OCI-LY3 (cell line): ENCODE measurements around the gene CCBE1.

Source experiments
- H2AFZ ChIP-seq: fragments of 200-600, 300-600 bp; shearing (Covaris generic); 2 replicates; pipeline ENCODE4 v1.6.0; 2014; ENCODE audit warnings: antibody characterized with exemption, low read depth, low read length
- H3K27ac ChIP-seq: fragments of 200-600, 300-600 bp; sonication (generic); 2 replicates; pipeline ENCODE4 v1.5.1; 2014; ENCODE audit warnings: mild to moderate bottlenecking, low read length, moderate library complexity, mixed read lengths
- H3K27me3 ChIP-seq: fragments of 200-600, 300-600 bp; sonication (generic); 2 replicates; pipeline ENCODE4 v1.6.1; 2014; ENCODE audit warnings: low read depth, low read length, mixed read lengths
- H3K36me3 ChIP-seq: fragments of 200-600, 300-600 bp; sonication (generic); replicated peaks from 2 replicates; pipeline ENCODE3; 2014; ENCODE audit warnings: low read depth, low read length, mixed read lengths
- H3K4me1 ChIP-seq: fragments of 300-600, 200-600 bp; sonication (generic); 2 replicates; pipeline ENCODE4 v1.6.1; 2014; ENCODE audit warnings: low read length, mixed read lengths
- H3K4me2 ChIP-seq: fragments of 200-600, 300-600 bp; sonication (generic); 2 replicates; pipeline ENCODE4 v1.6.1; 2014; ENCODE audit warnings: low read length, mixed read lengths
- H3K4me3 ChIP-seq: fragments of 300-600, 200-600 bp; sonication (generic); 2 replicates; pipeline ENCODE4 v1.5.1; 2014; ENCODE audit warnings: antibody characterized with exemption, mild to moderate bottlenecking, low read length, moderate library complexity
- H3K79me2 ChIP-seq: fragments of 300-600, 200-600 bp; shearing (Covaris generic); 2 replicates; pipeline ENCODE4 v1.6.1; 2014; ENCODE audit warnings: mild to moderate bottlenecking, low read length, mixed read lengths
- H3K9ac ChIP-seq: fragments of 300-600, 200-600 bp; shearing (Covaris generic); 2 replicates; pipeline ENCODE4 v1.6.0; 2014; ENCODE audit warnings: mild to moderate bottlenecking, low read length, moderate library complexity
- H3K9me3 ChIP-seq: fragments of 200-600, 300-600 bp; shearing (Covaris generic); 2 replicates; pipeline ENCODE4 v1.6.1; 2014; ENCODE audit warnings: low read length, mixed read lengths; ENCODE audit not compliant: insufficient read depth
- H4K20me1 ChIP-seq: fragments of 200-600, 300-600 bp; sonication (generic); 2 replicates; pipeline ENCODE4 v1.6.1; 2016; ENCODE audit warnings: low read length, mixed read lengths; ENCODE audit not compliant: insufficient read depth
- EZH2phosphoT487 ChIP-seq: fragments of 200-600 bp; shearing (Covaris generic); IDR thresholded peaks from 2 replicates; pipeline ENCODE4 v1.6.1; 2018; ENCODE audit warnings: antibody characterized with exemption, mixed run types, low read depth
- TF ChIP-seq, protein P1 (sequence below): fragments of 200-600, 300-600 bp; sonication (generic); IDR thresholded peaks from 2 replicates; pipeline ENCODE4 v1.5.1; 2014; ENCODE audit warnings: antibody characterized with exemption, low read length, low read depth

CCBE1 gene

DNA sequence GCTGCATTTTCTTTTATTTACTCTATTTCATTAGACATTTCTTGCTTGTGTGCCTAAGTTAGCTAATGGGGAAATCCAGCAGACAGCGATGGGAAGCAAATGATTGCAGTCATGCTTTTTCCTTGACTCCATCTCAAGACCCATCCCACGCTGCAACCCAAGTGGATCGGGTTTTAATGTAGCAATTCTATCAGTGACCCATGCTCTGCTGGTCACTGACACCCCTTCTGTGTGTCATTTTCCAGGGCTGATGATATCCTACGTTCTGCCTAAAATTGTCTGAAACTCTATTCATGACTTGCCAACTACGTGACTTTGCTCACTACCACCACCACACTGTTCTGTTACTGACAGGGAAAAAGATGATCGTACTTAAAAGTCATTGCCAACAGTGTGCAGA is 129.8 kb downstream of the CCBE1 start:
- Histone ChIP-seq H3K4me3 (no peak overlapping the region), H3K4me1 (no peaks in the 10 kb centered on the region), H3K9me3 (no peaks in the 10 kb centered on the region), H2AFZ (no peak overlapping the region), H3K36me3 (no peaks in the 10 kb centered on the region), H3K4me2 (no peak overlapping the region), H3K79me2 (no peaks in the 10 kb centered on the region), H4K20me1 (no peaks in the 10 kb centered on the region), H3K9ac (no peak overlapping the region), H3K27ac (no peak overlapping the region), H3K27me3 (peaks cover 31% of the 10 kb centered on the region)
- TF ChIP-seq EZH2phosphoT487, result no peak
- TF ChIP-seq, protein P1, sequence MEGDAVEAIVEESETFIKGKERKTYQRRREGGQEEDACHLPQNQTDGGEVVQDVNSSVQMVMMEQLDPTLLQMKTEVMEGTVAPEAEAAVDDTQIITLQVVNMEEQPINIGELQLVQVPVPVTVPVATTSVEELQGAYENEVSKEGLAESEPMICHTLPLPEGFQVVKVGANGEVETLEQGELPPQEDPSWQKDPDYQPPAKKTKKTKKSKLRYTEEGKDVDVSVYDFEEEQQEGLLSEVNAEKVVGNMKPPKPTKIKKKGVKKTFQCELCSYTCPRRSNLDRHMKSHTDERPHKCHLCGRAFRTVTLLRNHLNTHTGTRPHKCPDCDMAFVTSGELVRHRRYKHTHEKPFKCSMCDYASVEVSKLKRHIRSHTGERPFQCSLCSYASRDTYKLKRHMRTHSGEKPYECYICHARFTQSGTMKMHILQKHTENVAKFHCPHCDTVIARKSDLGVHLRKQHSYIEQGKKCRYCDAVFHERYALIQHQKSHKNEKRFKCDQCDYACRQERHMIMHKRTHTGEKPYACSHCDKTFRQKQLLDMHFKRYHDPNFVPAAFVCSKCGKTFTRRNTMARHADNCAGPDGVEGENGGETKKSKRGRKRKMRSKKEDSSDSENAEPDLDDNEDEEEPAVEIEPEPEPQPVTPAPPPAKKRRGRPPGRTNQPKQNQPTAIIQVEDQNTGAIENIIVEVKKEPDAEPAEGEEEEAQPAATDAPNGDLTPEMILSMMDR, result no peak

DNA sequence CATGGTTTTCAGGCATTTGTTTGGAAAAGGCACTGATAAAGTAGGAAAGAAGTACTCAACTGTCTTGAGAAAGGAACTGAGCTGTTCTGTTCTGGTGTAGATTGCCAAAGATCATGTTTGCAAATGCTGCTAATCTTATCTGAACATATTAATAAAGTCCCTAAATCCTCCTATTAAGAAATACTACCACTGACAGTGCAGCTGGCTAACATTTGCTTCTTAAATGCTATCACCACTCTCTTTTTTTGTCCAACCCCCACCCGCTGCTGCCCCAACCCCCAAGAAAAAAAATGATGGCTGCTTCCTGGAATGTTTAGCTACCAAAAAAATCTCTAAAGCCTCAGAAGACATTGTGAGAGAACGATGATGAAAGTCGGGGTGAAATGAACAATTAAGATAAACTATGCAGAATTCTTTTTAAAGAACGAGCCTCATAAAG is 130.7 kb downstream of the CCBE1 start:
- Histone ChIP-seq H3K9me3 (no peaks in the 10 kb centered on the region), H2AFZ (no peak overlapping the region), H3K4me2 (no peak overlapping the region), H4K20me1 (no peaks in the 10 kb centered on the region), H3K9ac (no peak overlapping the region), H3K79me2 (no peaks in the 10 kb centered on the region), H3K4me1 (no peaks in the 10 kb centered on the region), H3K27ac (no peak overlapping the region), H3K36me3 (no peaks in the 10 kb centered on the region), H3K4me3 (no peak overlapping the region), H3K27me3 (peaks cover 23% of the 10 kb centered on the region)
- TF ChIP-seq EZH2phosphoT487, result no peak
- TF ChIP-seq, protein P1, result no peak

DNA sequence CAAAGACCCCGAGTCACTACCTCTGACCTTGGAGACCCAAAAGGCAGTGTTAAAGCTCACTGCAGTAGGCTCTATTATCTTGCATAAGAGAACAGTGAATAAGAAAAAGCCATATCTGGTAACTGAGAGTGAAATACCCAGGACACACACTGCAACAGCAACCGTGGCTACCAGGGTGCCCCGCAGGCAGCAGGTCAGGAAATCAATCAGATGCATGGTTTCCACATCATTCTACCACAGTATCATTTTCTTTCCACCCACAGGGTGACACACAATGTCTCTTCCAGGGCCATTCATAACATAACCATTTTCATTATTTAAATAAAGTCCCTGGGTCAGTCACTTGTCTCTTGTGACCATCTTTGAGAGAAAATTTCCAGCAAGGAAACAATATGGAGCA is 131.3 kb downstream of the CCBE1 start:
- H3K4me1 ChIP-seq, result no peaks in the 10 kb centered on the region
- no peak overlapping the region for H3K27ac ChIP-seq
- no peaks in the 10 kb centered on the region for H3K79me2 ChIP-seq
- no peak overlapping the region for H3K4me3 ChIP-seq
- no peaks in the 10 kb centered on the region for H3K36me3 ChIP-seq
- H3K9me3 ChIP-seq, result no peaks in the 10 kb centered on the region
- no peak overlapping the region for H2AFZ ChIP-seq
- no peaks in the 10 kb centered on the region for H4K20me1 ChIP-seq
- no peak overlapping the region for H3K9ac ChIP-seq
- TF ChIP-seq, protein P1, result no peak
- no peak for TF ChIP-seq EZH2phosphoT487
- peaks cover 23% of the 10 kb centered on the region for H3K27me3 ChIP-seq
- no peak overlapping the region for H3K4me2 ChIP-seq

DNA sequence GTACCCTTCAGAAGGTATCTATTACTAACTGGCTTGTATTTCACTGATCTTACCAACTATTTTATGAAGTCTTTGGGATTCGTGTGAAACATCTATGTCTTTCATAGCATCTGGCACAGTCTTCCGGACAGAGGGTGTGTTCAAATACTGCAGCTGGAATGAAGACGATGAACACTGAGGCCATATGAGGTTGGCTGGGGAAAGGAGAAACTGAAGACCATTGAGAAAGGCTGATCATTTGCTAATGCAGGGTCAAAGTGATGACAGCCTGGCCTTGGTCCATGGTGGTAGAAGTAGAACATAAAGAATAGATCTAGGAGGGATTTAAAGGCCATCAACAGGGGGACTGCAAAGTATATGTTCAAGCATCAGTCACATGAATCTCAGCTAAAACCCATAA is 132.7 kb downstream of the CCBE1 start:
- Histone ChIP-seq H3K27me3 (peaks cover 17% of the 10 kb centered on the region), H3K4me3 (no peak overlapping the region), H4K20me1 (no peaks in the 10 kb centered on the region), H3K4me1 (no peaks in the 10 kb centered on the region), H3K79me2 (no peaks in the 10 kb centered on the region), H3K9me3 (no peaks in the 10 kb centered on the region), H2AFZ (no peak overlapping the region), H3K4me2 (no peak overlapping the region), H3K36me3 (no peaks in the 10 kb centered on the region), H3K27ac (no peak overlapping the region), H3K9ac (no peak overlapping the region)
- TF ChIP-seq, protein P1, result no peak
- TF ChIP-seq EZH2phosphoT487, result no peak
